Colonic mucosa (tissue), 4 donors: Measurements from ENCODE around the gene HBM. TPM values are rescaled to one million over a fixed set of nuclear protein-coding genes. Genes with fewer than 3 reads are reported as not detected.

Experiments
- DNase-seq: peaks from one replicate; pipeline ENCODE4 v3.0.0-alpha.2; 2020
- H3K27ac ChIP-seq: fragments of 200-600 bp; one replicate; pipeline ENCODE4 v1.8.0; 2021
- H3K27me3 ChIP-seq: fragments of 200-600 bp; one replicate; pipeline ENCODE4 v1.8.0; 2021
- H3K36me3 ChIP-seq: fragments of 200-600 bp; one replicate; pipeline ENCODE4 v1.8.0; 2021
- H3K4me1 ChIP-seq: fragments of 200-600 bp; one replicate; pipeline ENCODE4 v1.8.0; 2021; ENCODE audit warnings: mild to moderate bottlenecking
- H3K4me3 ChIP-seq: fragments of 200-600 bp; one replicate; pipeline ENCODE4 v1.8.0; 2021
- H3K9ac ChIP-seq, 2 donors: one replicate each; pipeline ENCODE4 v1.7.0; 2013; ENCODE audit warnings: control low read depth in 2 of 2, low read depth in 2 of 2, low read length in 2 of 2
- H3K9me3 ChIP-seq: fragments of 200-600 bp; one replicate; pipeline ENCODE4 v1.8.0; 2021
- intact Hi-C: fragments of 100-400 bp; cut with DNase I; formaldehyde crosslinking; loops from one replicate; pipeline ENCODE4 v1.14.1; 2022
- total RNA-seq, 2 donors: library from RNA; stranded (reverse); fragmentation: NEBNext Ultra II Directional in 1 of 2; extraction: Animal tissue kit (Norgen Biotek cat#: 25700) in 1 of 2; gene quantifications; one replicate each; pipeline ENCODE4 v1.2.1, GENCODE V29; 2021
- TF ChIP-seq, protein P1 (sequence below): fragments of 200-600 bp; IDR thresholded peaks from one replicate; pipeline ENCODE4 v1.8.0; 2022; ENCODE audit warnings: antibody characterized with exemption, mild to moderate bottlenecking
- donor health status: healthy.
- donor health status: DM: no; HTN: no; CAD: no.
- donor health status: DM: no; HTN: no; CAD: no.

HBM gene
- total RNA-seq, 2 donors from 2014 or later, result not detected

- H3K9ac ChIP-seq, result no peak overlapping the region
- intact Hi-C loops, result no loop called here
- DNase-seq, result no peak
- H3K36me3 ChIP-seq, result no peaks in the 10 kb centered on the region
- TF ChIP-seq, protein P1, sequence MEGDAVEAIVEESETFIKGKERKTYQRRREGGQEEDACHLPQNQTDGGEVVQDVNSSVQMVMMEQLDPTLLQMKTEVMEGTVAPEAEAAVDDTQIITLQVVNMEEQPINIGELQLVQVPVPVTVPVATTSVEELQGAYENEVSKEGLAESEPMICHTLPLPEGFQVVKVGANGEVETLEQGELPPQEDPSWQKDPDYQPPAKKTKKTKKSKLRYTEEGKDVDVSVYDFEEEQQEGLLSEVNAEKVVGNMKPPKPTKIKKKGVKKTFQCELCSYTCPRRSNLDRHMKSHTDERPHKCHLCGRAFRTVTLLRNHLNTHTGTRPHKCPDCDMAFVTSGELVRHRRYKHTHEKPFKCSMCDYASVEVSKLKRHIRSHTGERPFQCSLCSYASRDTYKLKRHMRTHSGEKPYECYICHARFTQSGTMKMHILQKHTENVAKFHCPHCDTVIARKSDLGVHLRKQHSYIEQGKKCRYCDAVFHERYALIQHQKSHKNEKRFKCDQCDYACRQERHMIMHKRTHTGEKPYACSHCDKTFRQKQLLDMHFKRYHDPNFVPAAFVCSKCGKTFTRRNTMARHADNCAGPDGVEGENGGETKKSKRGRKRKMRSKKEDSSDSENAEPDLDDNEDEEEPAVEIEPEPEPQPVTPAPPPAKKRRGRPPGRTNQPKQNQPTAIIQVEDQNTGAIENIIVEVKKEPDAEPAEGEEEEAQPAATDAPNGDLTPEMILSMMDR, result no peak
- H3K4me1 ChIP-seq, result peaks cover 11% of the 10 kb centered on the region
- H3K27me3 ChIP-seq, result peaks cover 59% of the 10 kb centered on the region
- H3K4me3 ChIP-seq, result no peak overlapping the region
- no peaks in the 10 kb centered on the region for H3K9me3 ChIP-seq
- no peak overlapping the region for H3K27ac ChIP-seq
Observed at GRCh38 chr16:177394-177822, 11.6 kb downstream of the HBM start.

DNA sequence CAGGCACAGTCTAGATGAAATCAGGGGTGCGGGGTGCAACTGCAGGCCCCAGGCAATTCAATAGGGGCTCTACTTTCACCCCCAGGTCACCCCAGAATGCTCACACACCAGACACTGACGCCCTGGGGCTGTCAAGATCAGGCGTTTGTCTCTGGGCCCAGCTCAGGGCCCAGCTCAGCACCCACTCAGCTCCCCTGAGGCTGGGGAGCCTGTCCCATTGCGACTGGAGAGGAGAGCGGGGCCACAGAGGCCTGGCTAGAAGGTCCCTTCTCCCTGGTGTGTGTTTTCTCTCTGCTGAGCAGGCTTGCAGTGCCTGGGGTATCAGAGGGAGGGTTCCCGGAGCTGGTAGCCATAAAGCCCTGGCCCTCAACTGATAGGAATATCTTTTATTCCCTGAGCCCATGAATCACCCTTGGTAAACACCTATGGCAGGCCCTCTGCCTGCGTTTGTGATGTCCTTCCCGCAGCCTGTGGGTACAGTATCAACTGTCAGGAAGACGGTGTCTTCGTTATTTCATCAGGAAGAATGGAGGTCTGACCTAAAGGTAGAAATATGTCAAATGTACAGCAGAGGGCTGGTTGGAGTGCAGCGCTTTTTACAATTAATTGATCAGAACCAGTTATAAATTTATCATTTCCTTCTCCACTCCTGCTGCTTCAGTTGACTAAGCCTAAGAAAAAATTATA is 12.3 kb downstream of the HBM start:
- Histone ChIP-seq H3K27me3 (peaks cover 59% of the 10 kb centered on the region), H3K4me3 (no peak overlapping the region), H3K9ac (no peak overlapping the region), H3K9me3 (no peaks in the 10 kb centered on the region), H3K36me3 (no peaks in the 10 kb centered on the region), H3K4me1 (peaks cover 11% of the 10 kb centered on the region), H3K27ac (no peak overlapping the region)
- intact Hi-C loops, result no loop called here
- DNase-seq, result no peak
- TF ChIP-seq, protein P1, result no peak

DNA sequence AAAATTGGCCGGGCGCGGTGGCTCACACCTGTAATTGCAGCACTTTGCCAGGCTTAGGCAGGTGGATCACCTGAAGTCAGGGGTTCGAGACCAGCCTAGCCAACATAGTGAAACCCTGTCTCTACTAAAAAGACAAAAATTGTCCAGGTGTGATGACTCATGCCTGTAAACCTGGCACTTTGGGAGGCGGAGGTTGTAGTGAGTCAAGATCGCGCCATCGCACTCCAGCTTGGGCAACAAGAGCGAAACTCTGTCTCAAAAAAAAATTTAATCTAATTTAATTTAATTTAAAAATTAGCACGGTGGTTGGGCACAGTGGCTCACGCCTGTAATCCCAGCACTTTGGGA is 12.9 kb downstream of the HBM start:
- Histone ChIP-seq H3K9ac (no peak overlapping the region), H3K9me3 (no peaks in the 10 kb centered on the region), H3K27me3 (peaks cover 56% of the 10 kb centered on the region), H3K4me1 (peaks cover 11% of the 10 kb centered on the region), H3K27ac (no peak overlapping the region), H3K4me3 (no peak overlapping the region), H3K36me3 (no peaks in the 10 kb centered on the region)
- TF ChIP-seq, protein P1, result no peak
- DNase-seq, result no peak
- intact Hi-C loops, result no loop called here

DNA sequence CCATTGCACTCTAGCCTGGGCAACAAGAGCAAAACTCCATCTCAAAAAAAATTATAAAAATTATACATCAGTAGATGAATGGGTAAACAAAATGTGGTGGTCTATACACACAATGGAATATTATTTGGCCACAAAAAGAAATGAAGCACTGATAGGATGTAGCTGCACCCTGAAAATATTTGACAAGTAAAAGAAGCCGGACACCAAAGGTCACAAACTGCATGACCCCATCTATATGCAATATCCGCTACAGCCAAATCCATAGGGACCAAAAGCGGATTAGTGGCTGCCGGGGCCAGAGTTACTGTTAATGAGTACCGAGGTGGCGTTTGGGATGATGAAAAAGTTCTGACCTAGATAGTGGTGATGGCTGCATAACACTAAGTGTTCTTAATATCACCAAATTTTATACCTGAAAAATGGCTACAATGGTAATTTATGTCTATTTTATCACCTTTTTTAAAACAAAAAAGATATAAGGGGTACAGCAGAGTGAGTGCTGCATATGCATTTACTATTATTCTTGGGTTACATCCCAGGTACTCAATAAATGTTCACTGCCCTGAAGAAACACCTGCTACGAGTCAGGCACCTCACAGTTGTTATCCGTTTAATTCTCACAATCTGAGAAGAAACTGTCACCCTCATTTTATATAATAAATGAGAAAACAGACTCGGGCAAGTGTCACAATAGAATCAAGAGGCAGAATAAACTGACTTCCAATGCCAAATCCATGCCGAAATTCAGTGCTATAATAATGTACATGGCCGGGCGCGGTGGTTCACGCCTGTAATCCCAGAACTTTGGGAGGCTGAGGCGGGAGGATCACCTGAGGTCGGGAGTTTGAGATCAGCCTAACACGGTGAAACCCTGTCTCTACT is 13.7 kb downstream of the HBM start:
- Histone ChIP-seq H3K4me1 (peaks cover 11% of the 10 kb centered on the region), H3K36me3 (no peaks in the 10 kb centered on the region), H3K9ac (no peak overlapping the region), H3K9me3 (no peaks in the 10 kb centered on the region), H3K27ac (no peak overlapping the region), H3K27me3 (peaks cover 56% of the 10 kb centered on the region), H3K4me3 (no peak overlapping the region)
- no peak for DNase-seq
- intact Hi-C loops, result loop anchor here (5.0 kb wide), 1 partner anchor 72 kb away; no protein-coding TSS in a partner anchor
- TF ChIP-seq, protein P1, result no peak

GRCh38 chr16:180101-180675 is 14.4 kb downstream of the HBM start, which contains the start of gene HBQ1:
HBQ1 (plus strand) TSS chr16:180459; CDS start chr16:180487, 28 bp downstream.
- TF ChIP-seq, protein P1, result peak; percentile 23
- intact Hi-C loops, result loop anchor here (5.0 kb wide), 1 partner anchor 73 kb away; no protein-coding TSS in a partner anchor
- H3K27me3 ChIP-seq, result peaks cover 48% of the 10 kb centered on the region
- no peak for DNase-seq
- H3K9me3 ChIP-seq, result no peaks in the 10 kb centered on the region
- no peaks in the 10 kb centered on the region for H3K36me3 ChIP-seq
- no peak within 1 kb of the TSS for H3K27ac ChIP-seq
- H3K9ac ChIP-seq, result peak within 1 kb of the TSS in 1 of 2 donors; percentile 30
- H3K4me1 ChIP-seq, result peaks cover 11% of the 10 kb centered on the region
- peak within 1 kb of the TSS; percentile 20 for H3K4me3 ChIP-seq
